Left lung (tissue), 10 donors: Measurements from ENCODE around the gene PPP2R2B. TPM values are rescaled to one million over a fixed set of nuclear protein-coding genes. Genes with fewer than 3 reads are reported as not detected.

Experiments
- ATAC-seq: fragments of 200-7000 bp; cut with Tn5 transposase; one replicate; pipeline ENCODE4 v1.9.1; 2020; ENCODE audit warnings: moderate library complexity
- DNase-seq, 4 donors: peaks; one replicate each; pipeline ENCODE4 v3.0.0-alpha.2; 2013 to 2020
- H3K27ac ChIP-seq, 2 donors: fragments of 200-600 bp; sonication (generic) in 1 of 2; one replicate each; pipeline versions ENCODE4 v1.5.0 to v1.8.0; 2020 to 2021
- H3K27me3 ChIP-seq, 2 donors: fragments of 200-600 bp; sonication (generic) in 1 of 2; one replicate each; pipeline versions ENCODE4 v1.5.0 to v1.8.0; 2020 to 2021
- H3K36me3 ChIP-seq, 2 donors: fragments of 200-600 bp; sonication (generic) in 1 of 2; one replicate each; pipeline versions ENCODE4 v1.5.0 to v1.8.0; 2020 to 2021
- H3K4me1 ChIP-seq, 2 donors: fragments of 200-600 bp; one replicate each; pipeline ENCODE4 v1.8.0; 2021
- H3K4me3 ChIP-seq, 2 donors: fragments of 200-600 bp; sonication (generic) in 1 of 2; one replicate each; pipeline versions ENCODE4 v1.5.0 to v1.8.0; 2020 to 2021; ENCODE audit warnings: mild to moderate bottlenecking in 1 of 2
- H3K9me3 ChIP-seq, 2 donors: fragments of 200-600 bp; sonication (generic) in 1 of 2; one replicate each; pipeline versions ENCODE4 v1.5.0 to v1.8.0; 2020 to 2021
- CTCF ChIP-seq, 2 donors: fragments of 200-600 bp; sonication (generic) in 1 of 2; IDR thresholded peaks; one replicate each; pipeline versions ENCODE4 v1.5.0 to v1.8.0; 2021; ENCODE audit warnings: antibody characterized with exemption in 2 of 2
- intact Hi-C, 2 donors: fragments of 100-400 bp; cut with DNase I; formaldehyde crosslinking; loops; one replicate each; pipeline versions ENCODE4 v1.11.2 to v1.14.2; 2022
- polyA plus RNA-seq, 6 donors: library from polyadenylated mRNA; unstranded; fragments of 120-200 nt; gene quantifications; one replicate each; pipeline ENCODE4 v1.2.1, GENCODE V29; 2013; ENCODE audit not compliant: insufficient read length in 6 of 6
- total RNA-seq, 2 donors: library from RNA; stranded (reverse); fragmentation: NEBNext Ultra II Directional; extraction: Animal tissue kit (Norgen Biotek cat#: 25700); gene quantifications; one replicate each; pipeline ENCODE4 v1.2.1, GENCODE V29; 2021
- donor health status: DM: no; HTN: yes; CAD: no.
- donor health status: DM: no; HTN: no; CAD: no.

The PPP2R2B gene
- total and polyA plus RNA-seq, 8 donors = 0.23 to 1.5 (median 0.43) TPM

DNA sequence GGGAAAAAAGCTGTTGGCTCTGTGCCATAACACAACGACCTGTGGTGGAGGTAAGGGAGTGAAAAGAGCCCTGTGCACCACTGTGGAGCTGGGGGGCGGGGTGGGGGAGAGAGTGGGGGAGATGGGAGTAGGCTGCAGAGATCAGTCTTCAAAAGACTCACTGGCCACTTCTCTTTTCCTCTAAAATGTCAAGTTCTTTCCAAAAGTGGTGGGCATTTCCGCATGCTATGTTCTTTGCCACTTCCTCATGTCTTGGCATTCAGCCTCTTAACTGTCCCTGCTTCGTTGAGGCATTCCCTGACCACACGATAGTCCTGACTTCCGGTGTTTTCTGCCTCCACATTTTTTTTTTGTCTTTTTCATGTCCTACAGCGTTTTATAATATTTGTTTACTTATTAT lies 2.4 kb upstream of the PPP2R2B start:
- Histone ChIP-seq H3K27me3 (peaks cover 26 to 39% of the 10 kb centered on the region in 2 donors), H3K27ac (no peak overlapping the region), H3K4me1 (peaks cover 6 to 20% of the 10 kb centered on the region in 2 donors), H3K4me3 (no peak overlapping the region), H3K9me3 (no peaks in the 10 kb centered on the region), H3K36me3 (no peaks in the 10 kb centered on the region)
- no peak for TF ChIP-seq CTCF (IDR thresholded peaks at IDR 0.05)
- DNase-seq (no peak), ATAC-seq (no peak)
- intact Hi-C loops = no loop called here

DNA sequence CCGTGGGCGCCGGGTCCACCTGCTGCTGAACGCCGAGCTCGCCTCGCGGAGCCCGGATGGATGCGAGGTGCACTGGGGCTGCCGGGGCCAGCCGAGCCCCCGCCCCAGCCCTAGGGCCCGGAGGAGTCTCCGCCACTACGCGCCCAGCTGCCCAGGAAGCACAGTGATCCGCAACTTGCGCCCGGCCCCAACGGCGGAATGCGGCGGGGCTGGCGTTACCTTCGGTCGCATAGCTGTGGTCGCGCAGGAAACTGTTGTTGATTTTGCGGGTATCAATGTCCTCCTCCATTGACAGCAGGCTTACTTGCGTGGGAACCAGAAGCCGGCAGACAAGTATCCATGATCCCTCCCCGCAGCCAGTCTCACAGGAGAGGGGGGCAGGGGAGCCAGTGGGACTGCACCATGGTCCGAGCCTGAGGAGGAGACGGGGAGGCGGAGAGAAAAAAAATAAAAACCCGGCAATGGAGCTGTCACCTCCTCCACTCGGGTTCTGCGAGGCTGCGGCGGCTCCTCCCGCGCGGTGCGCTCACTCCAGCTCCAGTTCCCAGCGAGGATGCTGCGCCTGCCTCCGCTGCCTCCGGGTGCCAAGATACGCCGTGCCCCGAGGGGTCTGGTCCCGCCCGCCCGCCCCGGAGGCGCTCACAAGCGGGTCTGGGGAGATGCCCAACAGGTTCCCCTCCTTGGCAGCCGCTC lies 628 bp downstream of the PPP2R2B start:
- peaks cover 31 to 55% of the 10 kb centered on the region in 2 donors for H3K27me3 ChIP-seq
- peaks cover 6 to 20% of the 10 kb centered on the region in 2 donors for H3K4me1 ChIP-seq
- ATAC-seq (peak; percentile 36), DNase-seq (peak in 1 of 4 donors; percentile 75)
- intact Hi-C loops = no loop called here
- H3K9me3 ChIP-seq = no peaks in the 10 kb centered on the region
- H3K4me3 ChIP-seq = peak overlapping the region; percentile 4 to 38
- TF ChIP-seq CTCF (IDR thresholded peaks at IDR 0.05) = no peak
- no peak overlapping the region for H3K27ac ChIP-seq
- no peaks in the 10 kb centered on the region for H3K36me3 ChIP-seq

- no peak for TF ChIP-seq CTCF (IDR thresholded peaks at IDR 0.05)
- H3K4me3 ChIP-seq = peak overlapping the region in 1 of 2 donors; percentile 38
- peaks cover 31 to 55% of the 10 kb centered on the region in 2 donors for H3K27me3 ChIP-seq
- no peak for DNase-seq
- H3K27ac ChIP-seq = no peak overlapping the region
- no peaks in the 10 kb centered on the region for H3K36me3 ChIP-seq
- no peak for ATAC-seq
- H3K4me1 ChIP-seq = peaks cover 6 to 20% of the 10 kb centered on the region in 2 donors
- H3K9me3 ChIP-seq = no peaks in the 10 kb centered on the region
- intact Hi-C loops = no loop called here
These were observed 1.3 kb downstream of the PPP2R2B start for GRCh38 chr5:146877178-146877681.

- intact Hi-C loops = no loop called here
- Histone ChIP-seq H3K9me3 (no peaks in the 10 kb centered on the region), H3K27ac (no peak overlapping the region), H3K4me1 (peaks cover 2 to 14% of the 10 kb centered on the region in 2 donors), H3K4me3 (no peak overlapping the region), H3K27me3 (peaks cover 24 to 40% of the 10 kb centered on the region in 2 donors), H3K36me3 (no peaks in the 10 kb centered on the region)
- no peak for TF ChIP-seq CTCF (IDR thresholded peaks at IDR 0.05)
- DNase-seq = peak in 1 of 4 donors; percentile 39
- ATAC-seq = no peak
These were observed 5.2 kb downstream of the PPP2R2B start for GRCh38 chr5:146873186-146873917.

GRCh38 chr5:146872188-146872587 lies 6.4 kb downstream of the PPP2R2B start:
- ATAC-seq = no peak

More at GRCh38 chr5:146872188-146872587, 6.4 kb downstream of the PPP2R2B start:
- intact Hi-C loops = no loop called here
- Histone ChIP-seq H3K9me3 (no peaks in the 10 kb centered on the region), H3K27ac (no peak overlapping the region), H3K4me1 (peaks cover 0 to 2% of the 10 kb centered on the region in 2 donors), H3K36me3 (no peaks in the 10 kb centered on the region), H3K4me3 (no peak overlapping the region), H3K27me3 (peaks cover 13 to 28% of the 10 kb centered on the region in 2 donors)
- no peak for DNase-seq
- TF ChIP-seq CTCF (IDR thresholded peaks at IDR 0.05) = no peak
